Measurements from ENCODE around the gene PDE7B.

Gene PDE7B

DNA sequence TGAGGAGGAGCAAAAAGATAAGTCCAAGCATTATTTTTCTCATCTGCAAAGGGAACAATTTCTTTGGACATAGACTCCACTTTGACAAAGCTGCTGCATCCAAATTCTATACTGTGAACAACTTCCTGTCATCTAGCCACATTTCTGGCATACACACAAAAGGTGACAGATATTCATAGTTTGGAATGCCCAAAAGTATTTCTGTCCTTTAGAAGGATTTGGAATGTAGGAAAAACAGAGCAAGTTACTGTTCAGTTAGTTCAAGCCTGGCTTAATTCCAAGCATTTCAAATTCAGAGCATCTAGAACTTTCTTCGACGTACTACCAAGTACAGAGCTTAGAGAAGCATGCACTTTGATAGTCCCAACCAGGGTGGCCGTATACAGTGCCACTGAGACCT is 134.0 kb downstream of the PDE7B start:
- no peak for DNase-seq (ENCODE audit: low read depth in 3 of 3)

DNA sequence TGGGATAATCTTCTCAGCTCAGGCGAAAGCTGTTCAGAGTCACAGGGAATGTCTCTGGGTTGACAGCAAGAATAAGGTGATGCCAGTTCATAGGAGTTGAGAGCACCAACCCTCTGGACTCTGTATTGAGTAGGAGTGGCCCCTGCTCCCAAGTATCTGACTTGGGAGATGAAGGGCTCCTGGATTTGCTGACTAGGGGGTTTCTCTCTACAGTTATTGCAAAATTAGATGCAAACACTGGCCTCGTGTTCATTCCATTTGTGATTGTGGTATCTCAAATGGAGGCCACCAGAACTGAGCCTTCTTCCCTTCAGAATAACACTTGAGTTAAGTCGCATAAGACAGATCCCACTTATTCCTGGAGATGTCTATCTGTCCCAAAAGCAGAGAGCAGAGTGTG is 135.7 kb downstream of the PDE7B start:
- DNase-seq (ENCODE audit: low read depth in 3 of 3): no peak

DNA sequence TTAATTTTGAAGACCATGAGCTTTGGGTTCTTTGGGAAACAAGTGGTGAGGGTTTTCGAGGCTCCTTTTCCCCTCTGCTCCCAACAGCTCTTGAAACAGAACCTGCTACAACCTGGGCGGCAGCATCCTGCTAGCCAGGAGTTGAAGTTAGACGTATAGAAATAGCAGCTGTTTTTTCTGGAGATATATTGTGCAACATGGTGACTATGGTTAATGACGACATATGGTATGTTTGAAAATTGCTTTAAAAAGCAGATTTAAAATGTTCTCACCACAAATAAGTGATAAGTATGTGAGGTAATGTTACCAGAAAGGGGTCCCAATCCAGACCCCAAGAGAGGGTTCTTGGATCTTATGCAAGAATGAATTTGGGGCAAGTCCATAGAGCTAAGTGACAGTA is 138.9 kb downstream of the PDE7B start:
- no peak for DNase-seq (ENCODE audit: low read depth in 3 of 3)

DNA sequence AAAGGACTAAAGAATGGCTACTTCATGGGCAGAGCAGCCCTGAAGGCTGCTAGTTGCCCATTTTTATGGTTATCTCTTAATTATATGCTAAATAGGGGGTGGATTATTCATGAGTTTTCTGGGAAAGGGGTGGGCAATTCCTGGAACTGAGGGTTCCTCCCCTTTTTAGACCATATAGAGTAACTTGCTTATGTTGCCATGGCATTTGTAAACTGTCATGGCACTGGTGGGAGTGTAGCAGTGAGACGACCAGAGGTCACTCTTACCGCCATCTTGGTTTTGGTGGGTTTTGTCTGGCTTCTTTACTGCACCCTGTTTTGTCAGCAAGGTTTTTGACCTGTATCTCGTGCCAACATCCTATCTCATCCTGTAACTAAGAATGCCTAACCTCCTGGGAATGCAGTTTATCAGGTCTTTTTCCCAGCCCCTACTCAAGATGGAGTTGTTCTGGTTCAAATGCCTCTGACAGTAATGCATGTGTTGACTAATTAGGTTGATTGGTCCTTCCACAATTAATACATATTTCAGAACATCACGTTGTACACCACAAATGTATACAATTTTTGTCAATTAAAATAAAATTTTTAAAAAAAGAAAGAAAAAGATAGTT is 139.5 kb downstream of the PDE7B start:
- DNase-seq (ENCODE audit: low read depth in 3 of 3): no peak

DNA sequence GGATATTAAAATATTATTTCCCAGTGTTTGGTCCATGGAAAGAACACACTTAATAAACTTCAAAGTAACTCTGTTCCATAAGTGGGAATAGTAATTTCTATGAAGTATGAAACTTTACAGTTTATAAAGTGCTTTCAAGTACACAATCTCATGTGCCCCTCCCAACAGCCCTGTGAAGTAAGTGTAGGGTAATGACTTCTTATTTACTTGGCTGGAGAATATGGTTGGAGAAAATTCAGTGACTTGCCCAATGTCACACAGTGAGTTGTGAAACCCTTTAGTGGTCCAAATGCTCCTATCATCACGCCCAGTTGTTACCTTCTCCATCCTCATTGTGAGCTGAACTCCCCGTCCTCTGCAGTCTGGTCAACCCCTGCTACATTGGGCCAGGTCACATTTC is 141.2 kb downstream of the PDE7B start:
- DNase-seq (ENCODE audit: low read depth in 3 of 3): no peak

DNA sequence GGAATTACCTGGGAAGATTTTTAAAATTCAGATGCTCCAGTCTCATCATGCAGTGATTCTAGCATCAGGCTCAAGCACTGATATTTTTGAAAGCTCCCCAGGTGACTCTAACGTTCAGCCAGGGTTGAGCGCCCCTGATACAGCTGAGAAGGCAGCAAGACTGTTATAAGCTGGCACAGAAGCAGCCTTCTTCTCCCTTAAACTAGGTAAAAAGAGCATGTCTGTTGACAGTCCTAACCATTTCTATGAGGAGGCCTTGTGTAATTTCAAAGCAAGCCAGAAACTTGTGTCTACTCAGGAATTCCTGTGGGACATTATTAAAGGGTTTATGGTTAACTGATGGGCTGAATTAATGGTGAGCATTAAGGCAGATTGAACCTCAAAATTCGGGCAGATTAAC is 141.9 kb downstream of the PDE7B start:
- DNase-seq (ENCODE audit: low read depth in 3 of 3): no peak

DNA sequence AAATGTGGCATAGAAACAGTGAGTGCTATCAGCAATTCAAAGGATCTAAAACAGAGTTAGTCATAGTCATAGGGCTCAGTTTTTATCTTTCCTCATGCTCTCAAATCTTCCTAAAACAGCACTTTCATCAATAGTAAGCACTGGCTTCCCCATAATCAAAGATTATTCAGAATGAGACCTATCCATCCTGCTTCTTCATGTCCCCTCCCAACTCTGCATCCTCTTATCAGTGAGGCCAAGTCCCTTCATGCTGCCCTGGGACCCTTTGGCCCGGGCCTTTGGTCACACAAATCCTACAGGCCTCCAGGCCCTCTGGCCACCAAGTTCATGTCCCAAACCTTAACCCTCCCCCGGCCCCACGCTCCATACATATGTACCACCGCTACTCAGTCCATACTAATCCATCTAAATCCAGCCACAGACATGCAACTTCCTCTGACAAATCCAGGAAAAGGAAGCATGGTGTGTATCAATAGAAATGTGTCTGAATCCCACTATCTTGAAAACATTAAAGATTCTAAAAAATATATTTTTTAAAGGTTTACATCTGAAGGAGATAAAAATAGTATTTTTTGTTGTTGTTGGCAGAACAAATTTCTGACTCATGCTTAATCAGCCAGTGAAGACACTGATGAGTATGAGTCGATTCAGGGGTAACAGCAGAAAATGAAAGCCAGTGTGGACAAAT is 143.5 kb downstream of the PDE7B start:
- DNase-seq (ENCODE audit: low read depth in 3 of 3): no peak

DNA sequence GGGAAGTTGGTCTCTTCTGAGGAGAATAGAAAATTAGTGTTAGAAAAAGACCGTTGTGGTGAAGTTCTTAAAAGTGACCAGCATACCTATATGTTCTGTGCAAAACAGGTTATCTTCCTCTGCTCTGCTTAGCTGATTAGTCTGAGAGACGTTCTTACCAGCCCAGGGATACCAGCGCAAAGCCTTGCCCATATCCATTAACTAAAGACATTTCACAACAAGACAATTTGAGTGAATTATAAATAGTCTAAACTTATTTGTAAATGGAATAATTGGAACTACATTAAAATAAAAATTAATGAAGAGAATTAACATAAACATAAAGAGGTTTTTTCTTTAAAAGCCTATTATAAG is 144.0 kb downstream of the PDE7B start:
- DNase-seq (ENCODE audit: low read depth in 3 of 3): no peak

DNA sequence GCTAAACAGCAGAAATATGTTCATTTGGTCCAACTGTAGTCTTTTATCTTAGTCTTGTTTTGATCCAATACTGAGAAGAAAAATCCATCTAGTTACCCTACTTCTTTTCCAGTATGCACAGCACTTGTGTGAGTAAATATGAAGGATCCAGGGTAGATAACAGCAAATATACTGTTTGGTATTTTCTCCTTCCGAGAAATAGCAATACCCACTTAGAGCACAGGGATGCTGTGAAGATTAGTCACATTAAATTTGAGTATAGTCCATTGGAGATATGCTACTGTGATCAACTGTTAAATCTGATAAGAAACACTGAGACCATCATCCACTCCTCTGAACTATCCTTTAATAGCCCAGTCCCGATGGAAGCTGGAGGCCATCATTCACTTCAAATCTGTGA is 145.2 kb downstream of the PDE7B start:
- no peak for DNase-seq (ENCODE audit: low read depth in 3 of 3)

DNA sequence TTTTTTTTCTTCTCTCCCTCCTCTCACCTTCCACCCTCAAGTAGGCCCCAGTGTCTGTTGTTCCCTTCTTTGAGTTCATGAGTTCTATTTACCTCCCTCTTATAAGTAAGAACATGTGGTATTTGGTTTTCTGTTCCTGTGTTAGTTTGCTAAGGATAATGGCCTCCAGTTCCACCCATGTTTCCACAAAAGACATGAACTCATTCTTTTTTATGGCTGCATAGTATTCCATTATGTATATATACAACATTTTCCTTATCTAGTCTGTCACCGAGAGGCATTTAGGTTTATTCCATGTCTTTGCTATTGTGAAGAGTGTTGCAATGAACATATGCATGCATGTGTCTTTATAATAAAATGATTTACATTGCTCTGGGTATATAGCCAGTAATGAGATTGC is 147.9 kb downstream of the PDE7B start:
- DNase-seq (ENCODE audit: low read depth in 3 of 3): no peak

DNA sequence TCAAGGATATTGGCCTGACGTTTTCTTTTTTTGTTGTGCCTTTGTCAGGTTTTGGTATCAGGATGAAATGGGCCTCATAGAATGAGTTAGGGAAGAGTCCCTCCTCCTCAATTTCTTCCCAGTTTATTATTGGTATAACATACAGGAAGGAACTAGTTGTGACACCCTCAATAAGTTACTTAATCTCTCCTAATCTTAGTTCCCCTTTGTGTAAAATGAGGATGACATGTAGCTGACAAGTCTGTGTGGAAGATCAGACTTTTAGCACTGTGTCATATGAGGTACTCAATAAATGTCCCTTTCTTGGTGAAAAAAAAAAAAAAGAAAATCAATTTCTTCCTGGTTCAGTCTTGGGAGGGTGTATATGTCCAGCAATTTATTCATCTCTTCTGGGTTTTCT is 155.8 kb downstream of the PDE7B start:
- DNase-seq (ENCODE audit: low read depth in 3 of 3): no peak

DNA sequence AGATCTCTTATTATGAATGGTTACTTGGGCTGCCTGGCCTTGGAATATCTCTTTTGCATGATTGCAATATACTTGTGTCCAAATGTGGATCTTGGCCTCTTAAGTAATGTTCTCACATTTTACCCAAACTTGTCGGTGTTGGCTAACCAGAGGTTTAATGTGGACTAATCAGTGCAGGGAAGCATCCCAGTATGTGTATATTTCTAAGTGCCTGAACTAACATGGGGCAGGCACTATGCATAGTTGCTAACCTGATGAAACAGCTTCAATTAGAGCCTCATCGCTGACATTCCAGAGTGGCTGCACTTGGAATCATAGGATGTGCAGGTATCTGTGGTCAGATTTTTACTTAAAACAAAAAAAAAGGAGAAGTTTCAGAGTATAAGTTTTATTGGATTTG is 160.0 kb downstream of the PDE7B start:
- no peak for DNase-seq (ENCODE audit: low read depth in 3 of 3)

DNA sequence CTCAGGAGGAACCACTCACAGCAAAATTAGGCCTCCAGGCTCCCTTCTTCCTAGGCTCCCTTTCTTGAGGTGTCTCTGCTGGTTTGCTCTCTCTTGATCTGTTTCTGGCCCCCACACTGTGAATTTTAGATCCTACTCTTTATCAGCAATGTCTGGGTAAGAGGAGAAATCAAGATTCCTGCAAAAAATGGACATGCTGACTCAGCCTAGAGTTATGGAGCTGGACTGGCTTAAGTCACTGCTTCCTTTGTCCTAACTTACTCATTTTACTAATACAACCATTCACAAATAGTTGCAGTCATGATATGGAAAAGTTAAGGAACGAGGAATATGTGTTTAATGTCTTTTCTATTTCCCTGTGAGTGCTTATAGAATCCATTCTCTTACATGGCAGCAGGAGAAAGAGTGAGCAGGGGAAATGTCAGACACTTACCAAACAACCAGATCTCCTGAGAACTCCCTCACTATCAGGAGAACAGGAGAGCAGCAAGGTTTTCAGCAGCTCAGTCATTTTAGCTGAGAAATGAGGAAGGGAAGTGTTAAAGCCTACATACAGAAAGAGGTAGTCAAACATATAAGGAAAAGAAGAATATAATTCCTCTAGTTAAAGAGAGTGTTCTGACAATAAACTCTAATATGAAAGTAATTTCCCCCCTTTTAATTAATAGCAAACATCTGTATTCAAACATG is 160.8 kb downstream of the PDE7B start:
- no peak for DNase-seq (ENCODE audit: low read depth in 3 of 3)

DNA sequence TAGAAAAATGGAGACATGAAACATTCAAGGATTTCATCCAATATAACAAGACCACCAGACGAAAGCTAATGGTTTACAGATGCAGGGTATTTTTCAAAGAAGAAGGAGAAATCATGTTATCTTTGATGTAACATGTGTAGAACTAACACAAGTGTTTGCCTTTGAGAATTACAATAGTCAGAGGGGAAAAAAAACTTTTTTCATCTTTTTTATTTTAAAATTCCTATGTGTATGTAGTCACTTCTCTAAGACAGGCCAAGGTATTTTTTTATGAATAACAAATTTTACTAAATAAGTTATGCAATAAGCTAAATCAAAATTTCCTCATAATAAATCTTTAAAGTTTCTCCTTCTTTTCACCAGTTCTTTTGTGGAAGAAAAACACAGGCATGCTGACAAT is 161.4 kb downstream of the PDE7B start:
- DNase-seq (ENCODE audit: low read depth in 3 of 3): no peak

DNA sequence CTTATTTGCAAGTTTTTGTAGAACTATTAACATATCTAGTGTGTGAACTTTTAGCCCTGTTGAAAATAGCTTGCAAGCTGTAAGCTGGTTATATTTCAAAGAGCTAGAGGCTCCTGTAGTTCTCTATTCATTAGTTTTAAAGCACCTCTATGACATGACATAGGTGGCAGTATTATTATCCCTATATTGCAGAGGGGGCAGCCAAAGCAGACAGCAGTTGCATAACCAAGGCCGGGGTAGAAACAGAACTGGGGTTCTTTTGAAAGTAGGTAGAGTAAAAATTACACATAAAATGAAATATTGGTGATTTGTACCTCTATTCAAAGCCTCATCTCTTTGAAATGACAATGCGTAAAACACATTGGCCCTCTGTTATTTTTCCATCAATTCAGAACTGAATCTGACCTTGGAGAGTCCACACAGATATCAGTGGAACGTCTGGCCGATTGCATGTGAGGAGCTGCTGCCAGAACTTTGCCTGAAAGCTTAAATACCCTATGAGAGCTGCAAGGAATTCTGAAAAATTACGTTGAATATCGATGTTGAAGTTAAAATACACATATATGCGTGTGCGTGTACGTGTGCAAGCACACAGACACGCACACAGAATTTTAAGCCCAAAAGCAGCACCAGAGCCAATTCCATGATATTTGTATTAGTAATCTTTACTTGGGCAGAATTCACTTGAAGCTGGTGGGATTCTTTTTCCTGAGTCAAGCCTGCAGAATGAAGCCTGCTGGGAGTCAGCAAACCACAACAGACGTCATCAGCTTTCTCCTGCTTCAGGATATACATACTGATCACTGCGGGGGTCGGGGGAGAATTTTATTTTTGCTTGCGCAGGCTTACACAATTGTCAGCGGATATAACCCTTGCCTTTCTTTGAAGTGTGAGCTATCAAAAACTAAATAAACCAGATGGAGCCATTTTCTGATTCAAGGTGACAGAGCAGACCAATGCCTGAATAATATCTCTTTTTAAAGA is 163.2 kb downstream of the PDE7B start:
- DNase-seq (ENCODE audit: low read depth in 3 of 3): no peak

DNA sequence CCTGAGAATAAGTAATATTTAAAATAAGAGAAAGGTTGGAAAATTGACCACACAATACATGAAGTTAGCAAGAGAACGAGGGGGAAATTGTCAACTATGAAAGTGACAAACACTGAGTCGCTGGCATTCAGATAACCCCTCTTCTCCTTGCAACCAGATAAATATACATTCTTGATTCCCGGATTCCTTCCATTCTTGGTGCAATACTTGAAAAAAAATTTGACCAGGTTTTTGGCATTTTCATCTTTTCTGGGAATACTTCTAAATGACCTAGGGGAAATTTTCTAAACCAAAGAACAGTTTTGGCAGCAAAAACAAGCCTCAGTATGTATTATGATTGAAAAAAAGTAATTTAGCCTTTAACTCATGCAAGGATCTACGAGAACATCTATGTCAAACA is 164.0 kb downstream of the PDE7B start:
- DNase-seq (ENCODE audit: low read depth in 3 of 3): no peak

DNA sequence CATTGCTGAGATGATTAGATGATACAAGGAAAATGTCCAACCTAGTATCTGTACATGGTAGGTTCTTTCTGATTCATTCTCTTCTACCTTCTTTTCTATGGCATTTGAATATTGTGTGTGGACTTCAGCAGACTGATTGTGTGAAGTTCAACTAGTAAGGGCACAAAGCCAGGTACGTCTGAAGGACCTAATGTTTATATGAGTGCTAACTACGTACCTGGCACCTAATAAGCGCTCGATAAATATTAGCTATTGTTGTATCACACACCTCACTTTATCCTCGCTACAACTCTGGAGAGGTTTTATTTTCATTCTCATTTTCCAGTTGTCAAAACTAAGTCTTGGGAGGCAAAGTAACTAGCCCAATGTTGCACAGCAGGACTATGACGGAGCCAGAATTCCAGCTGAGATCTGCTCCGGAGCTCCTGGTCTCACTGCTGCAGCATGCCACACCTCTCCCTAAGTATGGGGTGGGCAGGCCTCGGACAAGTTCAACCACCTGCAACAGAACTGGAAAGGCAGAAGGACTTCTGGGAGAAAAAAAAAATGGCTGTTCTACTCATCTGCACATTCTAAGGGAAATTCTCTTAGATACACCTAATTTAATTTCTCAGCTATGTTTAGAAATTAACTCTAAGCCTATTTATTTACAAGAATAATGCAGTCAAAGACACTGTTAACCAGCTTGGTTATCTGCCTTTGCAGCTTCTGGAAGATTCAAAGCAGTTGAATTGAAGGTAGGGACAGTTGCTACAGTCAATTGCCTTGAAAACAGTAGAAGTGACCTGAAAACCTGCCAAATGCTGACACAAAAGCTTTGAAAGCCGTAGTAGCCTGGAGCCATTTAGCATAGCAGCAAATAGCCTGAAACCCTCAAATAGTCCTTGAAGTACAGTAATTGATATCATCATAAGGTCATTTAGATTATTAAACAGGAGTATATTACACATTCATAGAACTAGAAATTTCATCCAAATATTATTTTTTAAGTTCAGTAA is 165.0 kb downstream of the PDE7B start:
- DNase-seq (ENCODE audit: low read depth in 3 of 3): no peak

DNA sequence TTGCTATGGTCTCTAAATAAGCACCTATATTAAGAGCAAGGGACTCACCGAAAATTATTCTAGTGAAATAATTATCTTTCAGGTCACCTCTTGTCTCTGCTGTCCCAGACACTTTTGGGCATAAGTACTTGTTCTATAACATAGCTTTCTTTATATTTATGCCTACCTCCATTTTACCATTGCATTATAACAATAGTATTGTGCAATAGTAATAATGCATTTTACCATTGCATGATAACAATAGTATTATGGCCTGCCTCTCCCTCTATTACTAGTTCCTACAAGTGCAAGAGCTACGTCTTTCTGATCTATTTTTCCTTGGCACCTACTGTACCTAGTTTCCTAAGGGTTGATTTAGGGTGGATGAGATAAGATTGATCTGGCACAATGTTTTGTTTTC is 169.2 kb downstream of the PDE7B start:
- no peak for DNase-seq (ENCODE audit: low read depth in 3 of 3)

DNA sequence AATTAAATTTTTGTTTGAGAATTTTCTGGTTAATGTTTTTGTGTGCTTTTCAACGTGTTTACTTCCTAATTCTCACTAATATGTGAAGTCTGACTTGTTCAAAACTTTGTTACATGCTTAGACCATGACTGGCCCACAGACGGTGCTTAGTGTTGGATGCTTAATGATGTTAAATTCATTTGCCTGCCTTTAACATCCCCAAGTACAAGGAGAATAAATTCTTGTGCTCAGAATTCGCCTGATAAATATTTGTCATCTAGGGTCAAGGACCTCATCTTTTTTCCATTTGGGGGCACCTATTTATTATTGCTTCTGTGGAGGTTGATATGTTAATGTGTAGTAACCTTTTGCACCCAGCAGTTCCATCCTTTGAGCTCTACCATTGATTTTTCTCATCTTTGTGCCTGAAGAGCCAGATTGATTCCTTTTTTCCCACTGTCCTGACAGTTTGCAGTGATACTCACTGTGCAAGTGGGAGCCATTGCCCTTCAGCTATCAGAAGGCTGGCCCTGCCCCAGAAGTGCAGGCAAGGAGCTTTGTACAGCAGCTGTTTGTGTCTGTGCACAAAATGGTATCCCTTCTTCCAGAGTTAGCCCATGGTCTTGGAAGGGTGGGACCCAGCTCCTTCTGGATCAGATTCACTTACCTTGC is 170.8 kb downstream of the PDE7B start:
- no peak for DNase-seq (ENCODE audit: low read depth in 3 of 3)

DNA sequence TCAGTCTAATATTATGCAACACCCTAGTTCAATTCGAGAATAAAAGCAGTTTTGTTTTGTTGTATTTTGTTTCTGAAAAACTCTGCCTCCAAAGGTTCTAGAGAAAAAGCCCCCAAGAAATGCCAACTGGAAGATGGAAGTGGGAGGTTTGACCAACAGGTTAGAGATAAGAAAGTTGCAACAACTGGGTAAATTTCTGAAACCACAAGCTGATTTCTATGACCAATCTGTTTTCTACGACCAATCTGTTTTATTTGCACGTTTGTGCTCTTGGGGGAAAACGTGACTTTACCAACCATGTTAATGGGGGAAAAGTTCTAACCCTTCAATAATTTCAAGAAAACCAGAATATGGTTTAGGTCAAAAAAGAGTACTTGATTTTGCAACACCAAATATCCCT is 173.2 kb downstream of the PDE7B start:
- DNase-seq (ENCODE audit: low read depth in 3 of 3): no peak

DNA sequence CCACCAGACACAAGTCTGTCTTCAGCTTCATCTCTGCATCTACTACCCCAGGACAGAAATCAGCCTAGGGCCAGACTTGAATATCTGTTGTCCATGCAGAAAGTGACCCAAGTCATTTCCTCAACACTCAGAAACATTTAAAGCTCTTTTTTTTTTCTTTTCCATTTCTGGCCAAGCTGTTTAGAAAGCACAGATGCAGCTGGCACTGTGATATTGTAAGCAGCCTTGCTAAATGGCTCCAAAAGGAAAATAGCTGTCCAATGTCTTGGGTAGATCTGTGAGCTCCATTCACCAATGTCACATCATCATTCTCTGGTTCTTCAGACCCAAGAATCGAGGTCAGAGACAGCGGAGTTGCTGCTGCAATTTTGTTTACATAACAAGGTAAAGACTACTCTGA is 174.2 kb downstream of the PDE7B start:
- no peak for DNase-seq (ENCODE audit: low read depth in 3 of 3)
